ENCODE data around the gene KRTAP17-1.

GRCh38 chr17:41328207-41328606 is 12.7 kb upstream of the KRTAP17-1 start:
- no peak for TF ChIP-seq ZNF404 (tag by site-specific recombination; IDR thresholded peaks at IDR 0.05)
- no peak for TF ChIP-seq ZNF596 (tag by site-specific recombination; IDR thresholded peaks at IDR 0.05)
- TF ChIP-seq CTCF (tag by site-specific recombination; IDR thresholded peaks at IDR 0.05), result no peak
- TF ChIP-seq GLI2 (tag by site-specific recombination; IDR thresholded peaks at IDR 0.05; ENCODE audit: borderline replicate concordance, low read depth), result no peak
- TF ChIP-seq ZNF350 (tag by site-specific recombination; IDR thresholded peaks at IDR 0.05), result no peak
- no peak for TF ChIP-seq ATF2 (tag by site-specific recombination; IDR thresholded peaks at IDR 0.05; ENCODE audit: low read depth)

Data from HEK293 (cell line).